Endodermal cell (in vitro differentiated cells): ENCODE data around the gene VPS13A. TPM values are rescaled to one million over a fixed set of nuclear protein-coding genes. Genes with fewer than 3 reads are reported as not detected.

ENCODE experiments used
- DNase-seq: peaks from one replicate; pipeline ENCODE4 v3.0.0-alpha.2; 2017
- H3K27ac ChIP-seq: 2 replicates; pipeline ENCODE4 v1.5.1; 2013; ENCODE audit warnings: mild to moderate bottlenecking, low read depth, low read length, moderate library complexity
- H3K27me3 ChIP-seq: 2 replicates; pipeline ENCODE4 v1.6.1; 2013; ENCODE audit warnings: mild to moderate bottlenecking, low read length, moderate library complexity; ENCODE audit not compliant: insufficient read depth, control insufficient read depth, poor library complexity, severe bottlenecking
- H3K36me3 ChIP-seq: 2 replicates; pipeline ENCODE4 v1.7.0; 2013; ENCODE audit warnings: mild to moderate bottlenecking, low read length, moderate library complexity; ENCODE audit not compliant: control insufficient read depth, insufficient read depth
- H3K4me1 ChIP-seq: one replicate; pipeline ENCODE4 v1.7.0; 2013; ENCODE audit warnings: low read length; ENCODE audit not compliant: control insufficient read depth, insufficient read depth
- H3K4me3 ChIP-seq: 2 replicates; pipeline ENCODE4 v1.5.1; 2013; ENCODE audit warnings: mild to moderate bottlenecking, low read length, moderate library complexity
- H3K9ac ChIP-seq: 2 replicates; pipeline ENCODE4 v1.6.1; 2013; ENCODE audit warnings: mild to moderate bottlenecking, low read length, moderate library complexity; ENCODE audit not compliant: poor library complexity, severe bottlenecking; ENCODE audit errors: extremely low read depth
- H3K9me3 ChIP-seq: 2 replicates; pipeline ENCODE4 v1.6.1; 2013; ENCODE audit warnings: mild to moderate bottlenecking, low read length, moderate library complexity; ENCODE audit not compliant: control insufficient read depth
- H3K27ac Mint-ChIP-seq: 2 replicates; pipeline ENCODE4 v1.8.0; 2020; ENCODE audit warnings: mixed read lengths
- H3K27me3 Mint-ChIP-seq: 2 replicates; pipeline ENCODE4 v1.8.0; 2021; ENCODE audit warnings: mild to moderate bottlenecking, mixed read lengths; ENCODE audit not compliant: insufficient read depth
- H3K36me3 Mint-ChIP-seq: 2 replicates; pipeline ENCODE4 v1.8.0; 2020; ENCODE audit warnings: low read depth, mixed read lengths
- H3K4me1 Mint-ChIP-seq: 2 replicates; pipeline ENCODE4 v1.8.0; 2020; ENCODE audit warnings: mixed read lengths
- H3K4me3 Mint-ChIP-seq: 2 replicates; pipeline ENCODE4 v1.8.0; 2020; ENCODE audit warnings: mild to moderate bottlenecking, moderate library complexity, mixed read lengths
- H3K9me3 Mint-ChIP-seq: 2 replicates; pipeline ENCODE4 v1.8.0; 2020; ENCODE audit warnings: mild to moderate bottlenecking, mixed read lengths
- WGBS, 2 experiments: methylation state at CpG; one replicate each; pipeline versions ENCODE4 v1.1.5 to v1.1.7; 2013; ENCODE audit warnings: missing lambda C conversion rate in 2 of 2, mixed read lengths in 1 of 2; ENCODE audit not compliant: insufficient coverage in 1 of 2, insufficient read length in 1 of 2; 5-methylcytosine and 5-hydroxymethylcytosine counted together
- total RNA-seq, 2 donors: library from RNA; stranded (reverse); fragmentation: NEBNext Ultra II Directional in 1 of 2; extraction: Animal tissue kit (Norgen Biotek cat#: 25700) in 1 of 2; gene quantifications; 2 replicates in 1 of 2; 3 replicates in 1 of 2; pipeline ENCODE4 v1.2.1, GENCODE V29; 2021
- TF ChIP-seq, protein P1 (sequence below): fragments of 200-600 bp; sonication (generic); conservative IDR thresholded peaks from 2 replicates; pipeline ENCODE4 v1.5.0; 2021; ENCODE audit warnings: antibody characterized with exemption, mild to moderate bottlenecking

VPS13A gene
- total RNA-seq, 2 donors from 2014 or later: 37.2 to 41.6 TPM

DNA sequence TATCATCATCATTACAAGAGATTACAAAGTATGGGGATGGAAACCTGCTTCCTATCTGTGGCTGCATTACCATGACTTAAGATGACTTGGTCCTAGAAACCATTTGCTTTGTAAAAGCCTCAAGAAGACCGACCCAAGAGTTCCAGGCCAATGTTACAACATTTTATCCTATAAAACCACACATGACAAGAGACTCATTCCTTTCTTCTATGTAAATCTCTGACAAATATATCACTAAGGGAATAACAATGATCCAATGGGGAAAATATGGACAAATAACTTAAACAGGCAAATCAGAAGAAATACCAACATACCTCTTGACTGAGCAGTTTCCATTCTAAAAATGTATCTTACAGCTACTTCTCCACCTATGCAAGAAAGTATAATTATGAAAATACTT lies 44.3 kb upstream of the VPS13A start:
- TF ChIP-seq, protein P1, sequence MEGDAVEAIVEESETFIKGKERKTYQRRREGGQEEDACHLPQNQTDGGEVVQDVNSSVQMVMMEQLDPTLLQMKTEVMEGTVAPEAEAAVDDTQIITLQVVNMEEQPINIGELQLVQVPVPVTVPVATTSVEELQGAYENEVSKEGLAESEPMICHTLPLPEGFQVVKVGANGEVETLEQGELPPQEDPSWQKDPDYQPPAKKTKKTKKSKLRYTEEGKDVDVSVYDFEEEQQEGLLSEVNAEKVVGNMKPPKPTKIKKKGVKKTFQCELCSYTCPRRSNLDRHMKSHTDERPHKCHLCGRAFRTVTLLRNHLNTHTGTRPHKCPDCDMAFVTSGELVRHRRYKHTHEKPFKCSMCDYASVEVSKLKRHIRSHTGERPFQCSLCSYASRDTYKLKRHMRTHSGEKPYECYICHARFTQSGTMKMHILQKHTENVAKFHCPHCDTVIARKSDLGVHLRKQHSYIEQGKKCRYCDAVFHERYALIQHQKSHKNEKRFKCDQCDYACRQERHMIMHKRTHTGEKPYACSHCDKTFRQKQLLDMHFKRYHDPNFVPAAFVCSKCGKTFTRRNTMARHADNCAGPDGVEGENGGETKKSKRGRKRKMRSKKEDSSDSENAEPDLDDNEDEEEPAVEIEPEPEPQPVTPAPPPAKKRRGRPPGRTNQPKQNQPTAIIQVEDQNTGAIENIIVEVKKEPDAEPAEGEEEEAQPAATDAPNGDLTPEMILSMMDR: no peak
- WGBS, 2 experiments: 87% methylated on average over 1 of the region's 1 CpG; no CpG with 5 or more reads in 1 of the 2 experiments
- Mint-ChIP-seq H3K36me3 (no peaks in the 10 kb centered on the region), H3K4me3 (no peak overlapping the region), H3K27me3 (no peaks in the 10 kb centered on the region), H3K27ac (no peak overlapping the region), H3K4me1 (no peaks in the 10 kb centered on the region), H3K9me3 (peaks cover 7% of the 10 kb centered on the region)
- no peak overlapping the region for H3K9ac ChIP-seq
- H3K27ac ChIP-seq: no peak overlapping the region
- no peak for DNase-seq
- H3K36me3 ChIP-seq: no peaks in the 10 kb centered on the region
- no peaks in the 10 kb centered on the region for H3K9me3 ChIP-seq
- no peaks in the 10 kb centered on the region for H3K4me1 ChIP-seq
- H3K27me3 ChIP-seq: no peaks in the 10 kb centered on the region
- no peak overlapping the region for H3K4me3 ChIP-seq

DNA sequence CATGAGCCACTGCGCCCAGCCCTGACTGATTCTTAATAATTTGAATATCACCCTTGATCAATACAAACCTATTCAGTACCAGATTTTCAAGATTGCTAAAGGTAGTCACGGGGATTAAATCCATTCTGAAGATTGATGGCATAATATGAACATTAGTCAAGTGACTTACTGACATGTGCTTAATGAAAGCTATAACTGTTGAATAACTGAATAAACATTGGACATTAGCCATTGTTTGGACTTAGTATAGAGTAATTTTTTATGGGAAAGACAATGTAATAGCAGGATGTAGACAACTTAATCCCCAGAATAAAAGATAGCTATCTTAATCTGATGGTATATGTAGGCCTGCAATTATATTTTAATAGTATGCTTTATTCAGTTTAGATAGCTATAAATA lies 35.0 kb upstream of the VPS13A start:
- DNase-seq: no peak
- H3K27me3 Mint-ChIP-seq: no peaks in the 10 kb centered on the region
- H3K36me3 Mint-ChIP-seq: no peaks in the 10 kb centered on the region
- H3K4me3 ChIP-seq: no peak overlapping the region
- no peaks in the 10 kb centered on the region for H3K9me3 ChIP-seq
- no peaks in the 10 kb centered on the region for H3K27me3 ChIP-seq
- no peak overlapping the region for H3K9ac ChIP-seq
- no peaks in the 10 kb centered on the region for H3K36me3 ChIP-seq
- TF ChIP-seq, protein P1: no peak
- H3K4me1 Mint-ChIP-seq: no peaks in the 10 kb centered on the region
- no peak overlapping the region for H3K27ac Mint-ChIP-seq
- no peaks in the 10 kb centered on the region for H3K4me1 ChIP-seq
- no peaks in the 10 kb centered on the region for H3K9me3 Mint-ChIP-seq
- no peak overlapping the region for H3K4me3 Mint-ChIP-seq
- H3K27ac ChIP-seq: no peak overlapping the region
- 91 to 100% methylated on average over 1 to 2 of the region's 2 CpGs for WGBS, 2 experiments

DNA sequence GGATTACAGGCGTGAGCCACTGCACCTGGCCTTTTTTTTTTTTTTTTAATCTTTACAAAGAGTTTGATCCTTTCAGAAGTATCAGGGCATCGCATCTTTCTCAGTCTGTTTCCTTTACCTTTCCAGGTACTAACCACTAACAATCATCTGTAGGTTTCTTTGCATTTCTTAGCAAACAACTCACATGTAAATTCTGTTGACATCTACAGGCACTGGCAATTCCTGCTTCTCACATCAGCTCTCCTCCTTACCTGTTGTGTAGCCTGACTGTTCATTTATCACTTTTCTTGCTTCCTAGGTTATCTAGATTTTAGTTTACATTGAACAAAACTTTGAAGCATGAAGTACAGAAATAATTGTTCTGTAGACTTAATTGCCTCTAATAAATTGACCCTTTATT lies 27.5 kb upstream of the VPS13A start:
- H3K9me3 Mint-ChIP-seq: no peaks in the 10 kb centered on the region
- Histone ChIP-seq H3K27ac (no peak overlapping the region), H3K36me3 (no peaks in the 10 kb centered on the region), H3K4me3 (no peak overlapping the region), H3K4me1 (no peaks in the 10 kb centered on the region), H3K9me3 (no peaks in the 10 kb centered on the region), H3K9ac (no peak overlapping the region), H3K27me3 (no peaks in the 10 kb centered on the region)
- H3K27me3 Mint-ChIP-seq: peaks cover 10% of the 10 kb centered on the region
- DNase-seq: no peak
- H3K4me1 Mint-ChIP-seq: no peaks in the 10 kb centered on the region
- TF ChIP-seq, protein P1: no peak
- H3K27ac Mint-ChIP-seq: no peak overlapping the region
- no peaks in the 10 kb centered on the region for H3K36me3 Mint-ChIP-seq
- 67 to 79% methylated on average over 2 of the region's 2 CpGs for WGBS, 2 experiments
- no peak overlapping the region for H3K4me3 Mint-ChIP-seq
